HG03108 (cell line): ENCODE data around the gene FRAT1.

Source experiments
- ATAC-seq: cut with Tn5 transposase; IDR thresholded peaks from one replicate; pipeline ENCODE4 v1.9.1; 2021; ENCODE audit warnings: moderate library complexity; ENCODE audit not compliant: unreplicated experiment

FRAT1 gene

GRCh38 chr10:97363071-97363470 lies 44.0 kb downstream of the FRAT1 start:
- no peak for ATAC-seq

DNA sequence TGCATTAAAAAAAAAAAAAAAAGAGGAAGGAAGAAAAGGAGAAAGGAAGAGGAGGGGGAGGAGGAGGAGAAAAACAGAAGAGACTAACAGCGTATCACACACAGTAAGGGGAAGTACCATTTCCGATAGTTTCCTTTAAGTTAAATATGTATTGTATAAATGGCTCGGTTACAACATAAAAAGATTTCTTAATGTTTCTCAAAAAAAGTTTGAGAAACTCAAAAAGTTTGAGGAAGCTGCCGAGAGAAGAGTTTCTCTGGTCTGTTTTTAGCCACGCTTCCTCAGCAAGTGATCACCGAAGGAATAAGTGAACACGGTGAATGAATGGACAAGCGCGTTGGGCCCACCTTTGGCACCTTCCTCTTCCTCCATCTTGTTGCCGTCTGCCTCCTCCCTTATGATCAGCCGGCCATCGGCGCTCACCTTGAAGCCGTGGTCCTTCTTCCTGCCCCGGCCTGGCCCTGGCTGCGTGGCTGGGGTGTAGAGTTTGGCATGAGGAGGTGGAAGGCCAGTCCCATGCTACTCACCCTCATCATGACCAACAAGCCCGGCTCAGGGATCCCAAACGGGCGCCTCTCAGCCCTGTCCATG lies 46.8 kb downstream of the FRAT1 start:
- no peak for ATAC-seq

GRCh38 chr10:97366572-97366971 lies 47.5 kb downstream of the FRAT1 start:
- no peak for ATAC-seq

DNA sequence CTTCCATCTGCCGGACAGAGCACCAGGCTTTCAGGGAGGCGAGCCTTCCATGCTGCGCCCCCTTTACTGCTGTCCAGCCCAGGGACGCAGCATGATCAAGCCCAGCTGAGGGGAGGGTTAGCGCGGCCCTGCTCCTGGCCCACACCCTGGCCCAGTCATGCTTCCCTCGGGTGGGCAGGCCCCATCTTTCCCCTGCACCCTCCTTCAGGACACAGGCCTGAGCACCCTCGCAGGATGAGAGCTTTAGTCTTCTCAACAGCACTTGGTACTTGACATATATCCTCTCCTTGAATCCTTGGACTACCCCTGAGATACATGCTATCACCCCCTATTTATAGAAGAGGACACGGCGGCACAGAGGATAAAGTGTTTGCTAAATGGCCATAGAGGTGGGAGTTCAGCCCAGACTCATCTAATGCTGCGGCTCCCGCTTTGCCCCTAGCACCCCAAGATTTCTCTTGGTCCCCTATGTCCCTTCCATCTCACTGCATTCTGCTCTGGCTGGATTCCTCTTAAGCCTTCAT lies 48.1 kb downstream of the FRAT1 start:
- ATAC-seq, result no peak
